Liver (tissue), 9 donors: ENCODE data around the gene ZNF346. TPM values are rescaled to one million over a fixed set of nuclear protein-coding genes. Genes with fewer than 3 reads are reported as not detected.
"Not testable (repeated sequence)": the region's sequence is repeated elsewhere in the genome, so short reads cannot be mapped to it uniquely, and the experiment has no call there.

ENCODE experiments used
- DNase-seq: peaks from one replicate; pipeline ENCODE4 v3.0.0-alpha.2; 2017; ENCODE audit warnings: low spot score
- H3K27ac ChIP-seq, 2 donors: one replicate each; pipeline ENCODE4 v1.7.0; 2013; ENCODE audit warnings: inconsistent platforms in 2 of 2, low read length in 2 of 2, control low read depth in 1 of 2, low read depth in 1 of 2, mild to moderate bottlenecking in 1 of 2
- H3K27me3 ChIP-seq, 4 donors: one replicate each; pipeline versions ENCODE4 v1.6.1 to v1.7.0; 2013; ENCODE audit warnings: low read length in 3 of 4, inconsistent platforms in 1 of 4, mild to moderate bottlenecking in 1 of 4, moderate library complexity in 1 of 4; ENCODE audit not compliant: control insufficient read depth in 4 of 4, insufficient read depth in 4 of 4
- H3K36me3 ChIP-seq, 4 donors: one replicate each; pipeline versions ENCODE4 v1.6.1 to v1.7.0; 2013; ENCODE audit warnings: low read length in 3 of 4, mild to moderate bottlenecking in 3 of 4, low read depth in 1 of 4, moderate library complexity in 1 of 4; ENCODE audit not compliant: control insufficient read depth in 4 of 4, insufficient read depth in 3 of 4
- H3K4me1 ChIP-seq, 4 donors: one replicate each; pipeline versions ENCODE4 v1.6.1 to v1.7.0; 2013; ENCODE audit warnings: low read length in 3 of 4, mild to moderate bottlenecking in 3 of 4, moderate library complexity in 1 of 4; ENCODE audit not compliant: control insufficient read depth in 4 of 4, insufficient read depth in 4 of 4
- H3K4me3 ChIP-seq, 3 donors: one replicate each; pipeline versions ENCODE4 v1.6.1 to v1.7.0; 2013; ENCODE audit warnings: low read length in 3 of 3, control low read depth in 1 of 3, low read depth in 1 of 3, mild to moderate bottlenecking in 1 of 3
- H3K9ac ChIP-seq, 2 donors: one replicate each; pipeline ENCODE4 v1.7.0; 2013; ENCODE audit warnings: low read length in 2 of 2, mild to moderate bottlenecking in 2 of 2, moderate library complexity in 2 of 2, control low read depth in 1 of 2, low read depth in 1 of 2
- H3K9me3 ChIP-seq, 4 donors: one replicate each; pipeline versions ENCODE4 v1.6.1 to v1.7.0; 2013; ENCODE audit warnings: low read length in 3 of 4; ENCODE audit not compliant: control insufficient read depth in 4 of 4
- ATF3 ChIP-seq: IDR thresholded peaks from 2 replicates; pipeline ENCODE4 v1.6.1; 2016; ENCODE audit warnings: antibody characterized with exemption
- CTCF ChIP-seq: fragments of 150-350 bp; IDR thresholded peaks from 2 replicates; pipeline ENCODE4 v1.5.1; 2017; ENCODE audit warnings: improper control_type of control experiment, low read depth, low read length; ENCODE audit not compliant: missing input control
- EGR1 ChIP-seq, 2 donors: IDR thresholded peaks; 2 replicates each; pipeline ENCODE4 v1.6.1; 2016 to 2018; ENCODE audit warnings: antibody characterized with exemption in 2 of 2, low read depth in 2 of 2
- FOXA1 ChIP-seq: IDR thresholded peaks from 2 replicates; pipeline ENCODE4 v1.6.1; 2016; ENCODE audit warnings: antibody characterized with exemption
- FOXA2 ChIP-seq: IDR thresholded peaks from 2 replicates; pipeline ENCODE4 v1.6.1; 2016; ENCODE audit warnings: antibody characterized with exemption
- GABPA ChIP-seq, 2 donors: IDR thresholded peaks in 1 of 2; conservative IDR thresholded peaks in 1 of 2; 2 replicates each; pipeline ENCODE4 v1.6.1; 2016; ENCODE audit warnings: antibody characterized with exemption in 2 of 2, mild to moderate bottlenecking in 1 of 2, moderate library complexity in 1 of 2
- HNF4A ChIP-seq, 2 donors: conservative IDR thresholded peaks; 2 replicates each; pipeline ENCODE4 v1.6.1; 2016; ENCODE audit warnings: antibody characterized with exemption in 2 of 2, mild to moderate bottlenecking in 2 of 2
- HNF4G ChIP-seq: IDR thresholded peaks from 2 replicates; pipeline ENCODE4 v1.6.1; 2016; ENCODE audit warnings: antibody characterized with exemption
- JUND ChIP-seq, 2 donors: IDR thresholded peaks; 2 replicates each; pipeline ENCODE4 v1.6.1; 2016; ENCODE audit warnings: antibody characterized with exemption in 2 of 2
- MAX ChIP-seq: IDR thresholded peaks from 2 replicates; pipeline ENCODE4 v1.6.1; 2016; ENCODE audit warnings: antibody characterized with exemption
- NR2F2 ChIP-seq: IDR thresholded peaks from 2 replicates; pipeline ENCODE4 v1.6.1; 2016; ENCODE audit warnings: antibody characterized with exemption
- RAD21 ChIP-seq, 2 donors: IDR thresholded peaks; 2 replicates each; pipeline ENCODE4 v1.6.1; 2016; ENCODE audit warnings: antibody characterized with exemption in 2 of 2, mild to moderate bottlenecking in 2 of 2
- RXRA ChIP-seq, 2 donors: IDR thresholded peaks; 2 replicates each; pipeline ENCODE4 v1.6.1; 2017 to 2018; ENCODE audit warnings: antibody characterized with exemption in 2 of 2, mild to moderate bottlenecking in 1 of 2
- SP1 ChIP-seq: IDR thresholded peaks from 2 replicates; pipeline ENCODE4 v1.6.1; 2018; ENCODE audit warnings: antibody characterized with exemption, mild to moderate bottlenecking
- TAF1 ChIP-seq: conservative IDR thresholded peaks from 2 replicates; pipeline ENCODE4 v1.6.1; 2016; ENCODE audit warnings: antibody characterized with exemption, mild to moderate bottlenecking
- YY1 ChIP-seq: IDR thresholded peaks from 2 replicates; pipeline ENCODE4 v1.6.1; 2016; ENCODE audit warnings: antibody characterized with exemption, mild to moderate bottlenecking
- WGBS: extraction: QIAGEN DNeasy Blood & Tissue Kit; methylation state at CpG from one replicate; pipeline ENCODE4 v1.1.7; 2013; 5-methylcytosine and 5-hydroxymethylcytosine counted together
- polyA plus RNA-seq, 2 donors: library from polyadenylated mRNA; stranded (reverse) in 1 of 2; unstranded in 1 of 2; fragments of 200-250 nt in 1 of 2; fragments of >200 nt in 1 of 2; fragmentation: Nextera tagmentation in 1 of 2; extraction: Ambion mirVana in 1 of 2; gene quantifications; one replicate each; pipeline versions ENCODE4 v1.2.1 to v1.2.3, GENCODE V29; 2013 to 2015
- total RNA-seq, 2 donors: library from RNA; depleted of rRNA; stranded (reverse); fragments of >200 nt; gene quantifications; one replicate each; pipeline ENCODE4 v1.2.3, GENCODE V29; 2014
- TF ChIP-seq, protein P1 (sequence below): IDR thresholded peaks from 2 replicates; pipeline ENCODE4 v1.6.1; 2016; ENCODE audit warnings: antibody characterized with exemption, mild to moderate bottlenecking
- donor health status: healthy.
- donor health status: healthy.
- donor health status: healthy.
- donor health status: healthy.
- donor health status: healthy.

Gene ZNF346
- total and polyA plus RNA-seq, 4 donors, result 3.7 to 11.0 (median 6.4) TPM

GRCh38 chr5:177048531-177048930 is 26.0 kb downstream of the ZNF346 start:
- not testable (repeated sequence) for H3K9me3 ChIP-seq, DNase-seq, H3K9ac ChIP-seq, H3K4me1 ChIP-seq, H3K27ac ChIP-seq, H3K4me3 ChIP-seq, H3K27me3 ChIP-seq
- H3K36me3 ChIP-seq, result peaks cover 9 to 27% (median 12%) of the 10 kb centered on the region in 4 donors
- WGBS, result 96% methylated on average over 7 of the region's 7 CpGs

GRCh38 chr5:177049285-177049684 is 26.8 kb downstream of the ZNF346 start:
- WGBS, result 93% methylated on average over 5 of the region's 5 CpGs
- no peaks in the 10 kb centered on the region for H3K9me3 ChIP-seq
- H3K27me3 ChIP-seq, result no peaks in the 10 kb centered on the region
- no peak overlapping the region for H3K9ac ChIP-seq
- H3K36me3 ChIP-seq, result peaks cover 9 to 23% (median 12%) of the 10 kb centered on the region in 4 donors
- H3K4me3 ChIP-seq, result no peak overlapping the region
- no peak for DNase-seq
- no peaks in the 10 kb centered on the region for H3K4me1 ChIP-seq
- no peak overlapping the region for H3K27ac ChIP-seq
- TF ChIP-seq RAD21 (IDR thresholded peaks at IDR 0.05) (no peak), YY1 (no peak), TAF1 (no peak), HNF4G (no peak), SP1 (no peak), HNF4A (conservative IDR thresholded peaks at IDR 0.05) (no peak), EGR1 (IDR thresholded peaks at IDR 0.05; ENCODE audit: low read depth in 2 of 2) (no peak)
- TF ChIP-seq, protein P1, sequence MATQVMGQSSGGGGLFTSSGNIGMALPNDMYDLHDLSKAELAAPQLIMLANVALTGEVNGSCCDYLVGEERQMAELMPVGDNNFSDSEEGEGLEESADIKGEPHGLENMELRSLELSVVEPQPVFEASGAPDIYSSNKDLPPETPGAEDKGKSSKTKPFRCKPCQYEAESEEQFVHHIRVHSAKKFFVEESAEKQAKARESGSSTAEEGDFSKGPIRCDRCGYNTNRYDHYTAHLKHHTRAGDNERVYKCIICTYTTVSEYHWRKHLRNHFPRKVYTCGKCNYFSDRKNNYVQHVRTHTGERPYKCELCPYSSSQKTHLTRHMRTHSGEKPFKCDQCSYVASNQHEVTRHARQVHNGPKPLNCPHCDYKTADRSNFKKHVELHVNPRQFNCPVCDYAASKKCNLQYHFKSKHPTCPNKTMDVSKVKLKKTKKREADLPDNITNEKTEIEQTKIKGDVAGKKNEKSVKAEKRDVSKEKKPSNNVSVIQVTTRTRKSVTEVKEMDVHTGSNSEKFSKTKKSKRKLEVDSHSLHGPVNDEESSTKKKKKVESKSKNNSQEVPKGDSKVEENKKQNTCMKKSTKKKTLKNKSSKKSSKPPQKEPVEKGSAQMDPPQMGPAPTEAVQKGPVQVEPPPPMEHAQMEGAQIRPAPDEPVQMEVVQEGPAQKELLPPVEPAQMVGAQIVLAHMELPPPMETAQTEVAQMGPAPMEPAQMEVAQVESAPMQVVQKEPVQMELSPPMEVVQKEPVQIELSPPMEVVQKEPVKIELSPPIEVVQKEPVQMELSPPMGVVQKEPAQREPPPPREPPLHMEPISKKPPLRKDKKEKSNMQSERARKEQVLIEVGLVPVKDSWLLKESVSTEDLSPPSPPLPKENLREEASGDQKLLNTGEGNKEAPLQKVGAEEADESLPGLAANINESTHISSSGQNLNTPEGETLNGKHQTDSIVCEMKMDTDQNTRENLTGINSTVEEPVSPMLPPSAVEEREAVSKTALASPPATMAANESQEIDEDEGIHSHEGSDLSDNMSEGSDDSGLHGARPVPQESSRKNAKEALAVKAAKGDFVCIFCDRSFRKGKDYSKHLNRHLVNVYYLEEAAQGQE, result no peak

DNA sequence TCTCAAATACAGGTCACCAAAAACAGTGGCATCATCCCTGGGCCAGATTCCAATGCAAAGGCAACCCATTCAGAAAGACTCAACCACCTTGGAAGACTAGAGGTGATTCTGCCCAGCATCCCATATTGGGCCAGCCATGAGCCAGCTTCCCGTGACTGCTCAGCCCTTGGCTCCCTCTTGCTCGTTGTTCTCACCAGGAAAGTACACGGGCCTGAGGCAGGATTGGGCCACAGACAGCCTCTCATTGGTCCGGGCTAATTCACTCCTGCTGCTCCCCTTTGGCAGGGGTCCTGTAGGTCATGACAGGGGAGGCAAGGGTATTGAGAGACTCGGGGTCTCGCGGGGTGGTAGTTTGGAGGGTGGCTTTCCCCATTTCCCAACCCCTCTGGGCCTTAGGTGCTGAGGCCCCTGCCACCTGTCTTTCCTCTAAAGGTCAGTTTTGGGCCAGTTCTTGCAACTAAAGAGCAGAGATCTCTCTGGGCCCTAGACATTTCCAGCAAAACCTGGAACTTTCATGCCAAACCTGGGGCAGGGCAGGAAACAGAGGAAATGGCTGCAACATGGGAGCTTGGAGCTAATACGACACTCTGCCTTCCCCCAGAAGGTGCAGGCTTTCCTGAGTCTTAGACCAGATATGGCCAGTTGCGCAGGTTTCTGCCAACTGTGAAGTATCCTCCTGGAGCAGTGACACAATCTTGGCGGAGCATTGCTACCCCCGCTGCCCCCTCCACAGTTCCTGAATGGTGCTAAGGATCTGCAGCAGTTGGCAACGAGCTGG is 42.2 kb downstream of the ZNF346 start:
- Histone ChIP-seq H3K27me3 (no peaks in the 10 kb centered on the region), H3K4me3 (no peak overlapping the region), H3K27ac (no peak overlapping the region), H3K4me1 (no peaks in the 10 kb centered on the region), H3K9ac (no peak overlapping the region), H3K9me3 (no peaks in the 10 kb centered on the region), H3K36me3 (peaks cover 0 to 16% (median 8%) of the 10 kb centered on the region in 4 donors)
- WGBS, result 94% methylated on average over 12 of the region's 12 CpGs
- no peak for DNase-seq
- TF ChIP-seq GABPA (IDR thresholded peaks at IDR 0.05 in 1 of 2, conservative IDR thresholded peaks at IDR 0.05 in 1 of 2) (no peak), RAD21 (IDR thresholded peaks at IDR 0.05) (no peak), EGR1 (IDR thresholded peaks at IDR 0.05; ENCODE audit: low read depth in 2 of 2) (no peak), CTCF (no peak), MAX (no peak), RXRA (IDR thresholded peaks at IDR 0.05) (no peak), JUND (IDR thresholded peaks at IDR 0.05) (no peak), NR2F2 (no peak), ATF3 (no peak), TAF1 (no peak), YY1 (no peak), HNF4G (no peak), FOXA1 (no peak), HNF4A (conservative IDR thresholded peaks at IDR 0.05) (no peak), SP1 (no peak), FOXA2 (no peak)
- TF ChIP-seq, protein P1, result no peak
